PC-9 (cell line): Measurements from ENCODE around the gene DIP2C. TPM values are rescaled to one million over a fixed set of nuclear protein-coding genes. Genes with fewer than 3 reads are reported as not detected.

Source experiments
- BruUV-seq: library from RNA; stranded (reverse); fragments of 400-500 nt; replicated peaks from 2 replicates; lab custom pipeline; 2021; lab: Mats Ljungman, UMichigan
- CTCF ChIA-PET: fragments of 300-600 bp; sonication (Branson Sonifier 250); formaldehyde crosslinking; loops from one replicate; lab custom pipeline; 2022; ENCODE audit warnings: antibody characterized with exemption; lab: Charles Lee
- POLR2A ChIA-PET: fragments of 300-600 bp; sonication (Branson Sonifier 250); formaldehyde crosslinking; loops from one replicate; lab custom pipeline; 2022; ENCODE audit warnings: antibody characterized with exemption; ENCODE audit not compliant: unreplicated experiment; lab: Charles Lee
- DNase-seq, 2 experiments: peaks; one replicate each; pipeline versions ENCODE4 v3.0.0 to v3.0.0-alpha.2; 2015 to 2022; ENCODE audit warnings: mixed read lengths in 1 of 2
- H2AFZ ChIP-seq: fragments of 200-600 bp; sonication (generic); 2 replicates; pipeline ENCODE4 v1.8.1; 2017; ENCODE audit warnings: antibody characterized with exemption
- H3F3A ChIP-seq: fragments of 200-600 bp; sonication (generic); 2 replicates; pipeline ENCODE4 v1.8.1; 2017; ENCODE audit warnings: antibody characterized with exemption, mild to moderate bottlenecking, low read depth; ENCODE audit not compliant: insufficient read depth
- H3K27ac ChIP-seq: fragments of 200-600 bp; sonication (generic); 2 replicates; pipeline ENCODE4 v1.6.1; 2016; ENCODE audit warnings: mixed run types
- H3K27me3 ChIP-seq: fragments of 200-600 bp; sonication (generic); 2 replicates; pipeline ENCODE4 v1.6.1; 2016; ENCODE audit warnings: low read depth, mixed run types; ENCODE audit not compliant: insufficient read depth
- H3K36me3 ChIP-seq: fragments of 200-600 bp; sonication (generic); 2 replicates; pipeline ENCODE4 v1.6.1; 2016; ENCODE audit warnings: low read depth, mixed run types
- H3K4me1 ChIP-seq: fragments of 200-600 bp; sonication (generic); replicated peaks from 2 replicates; pipeline ENCODE4 v1.6.1; 2016; ENCODE audit warnings: mixed run types; ENCODE audit not compliant: insufficient read depth
- H3K4me2 ChIP-seq: fragments of 200-600 bp; sonication (generic); 2 replicates; pipeline ENCODE4 v1.6.1; 2017; ENCODE audit warnings: mixed run types
- H3K4me3 ChIP-seq: fragments of 200-600 bp; sonication (generic); 2 replicates; pipeline ENCODE4 v1.6.1; 2016; ENCODE audit warnings: mixed run types
- H3K79me2 ChIP-seq: fragments of 200-600 bp; sonication (generic); 2 replicates; pipeline ENCODE4 v1.6.1; 2017; ENCODE audit warnings: low read depth, mixed run types
- H3K9me2 ChIP-seq: fragments of 200-600 bp; sonication (generic); 2 replicates; pipeline ENCODE4 v1.8.1; 2017; ENCODE audit warnings: mild to moderate bottlenecking; ENCODE audit not compliant: insufficient read depth
- H3K9me3 ChIP-seq: fragments of 200-600 bp; sonication (generic); 2 replicates; pipeline ENCODE4 v1.8.1; 2016; ENCODE audit warnings: low read depth; ENCODE audit not compliant: insufficient read depth
- H4K20me1 ChIP-seq: fragments of 200-600 bp; sonication (generic); 2 replicates; pipeline ENCODE4 v1.8.1; 2017; ENCODE audit not compliant: insufficient read depth
- EZH2 ChIP-seq: fragments of 200-600 bp; sonication (generic); IDR thresholded peaks from 2 replicates; pipeline ENCODE4 v1.8.0; 2017; ENCODE audit warnings: antibody characterized with exemption, low read depth
- intact Hi-C: fragments of 100-400 bp; cut with micrococcal nuclease; formaldehyde crosslinking; loops from one replicate; pipeline ENCODE4 v1.10.0; 2022; ENCODE audit not compliant: unreplicated experiment
- total RNA-seq: library from RNA; stranded (reverse); gene quantifications from 2 replicates; pipeline ENCODE4 v1.2.3, GENCODE V29; 2021
- TF ChIP-seq, protein P1 (sequence below): fragments of 200-600 bp; sonication (generic); conservative IDR thresholded peaks from 2 replicates; pipeline ENCODE4 v1.6.1; 2017; ENCODE audit warnings: mixed run types, antibody characterized with exemption, mild to moderate bottlenecking, moderate library complexity

The DIP2C gene
- total RNA-seq, 1 experiment from 2014 or later: 0.83 TPM

DNA sequence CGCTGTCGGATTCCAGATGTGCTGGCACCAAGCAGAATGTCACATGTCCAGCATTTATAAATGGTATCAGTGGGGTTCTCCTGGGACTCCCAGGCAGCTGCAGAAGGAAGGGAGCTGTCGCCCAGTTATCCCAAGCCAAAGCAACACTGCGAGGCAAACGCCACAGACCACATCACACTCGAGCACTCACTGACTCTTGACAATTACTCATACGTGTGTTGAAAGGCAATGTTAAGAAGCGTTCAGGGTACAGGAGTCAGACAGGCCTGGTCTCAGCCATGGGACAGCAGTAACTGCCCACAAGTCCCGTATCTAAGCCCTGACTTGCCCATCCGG, 113.4 kb downstream of the DIP2C start:
- POLR2A ChIA-PET: no interaction called here
- Histone ChIP-seq H4K20me1 (no peaks in the 10 kb centered on the region), H3K79me2 (no peaks in the 10 kb centered on the region)

DNA sequence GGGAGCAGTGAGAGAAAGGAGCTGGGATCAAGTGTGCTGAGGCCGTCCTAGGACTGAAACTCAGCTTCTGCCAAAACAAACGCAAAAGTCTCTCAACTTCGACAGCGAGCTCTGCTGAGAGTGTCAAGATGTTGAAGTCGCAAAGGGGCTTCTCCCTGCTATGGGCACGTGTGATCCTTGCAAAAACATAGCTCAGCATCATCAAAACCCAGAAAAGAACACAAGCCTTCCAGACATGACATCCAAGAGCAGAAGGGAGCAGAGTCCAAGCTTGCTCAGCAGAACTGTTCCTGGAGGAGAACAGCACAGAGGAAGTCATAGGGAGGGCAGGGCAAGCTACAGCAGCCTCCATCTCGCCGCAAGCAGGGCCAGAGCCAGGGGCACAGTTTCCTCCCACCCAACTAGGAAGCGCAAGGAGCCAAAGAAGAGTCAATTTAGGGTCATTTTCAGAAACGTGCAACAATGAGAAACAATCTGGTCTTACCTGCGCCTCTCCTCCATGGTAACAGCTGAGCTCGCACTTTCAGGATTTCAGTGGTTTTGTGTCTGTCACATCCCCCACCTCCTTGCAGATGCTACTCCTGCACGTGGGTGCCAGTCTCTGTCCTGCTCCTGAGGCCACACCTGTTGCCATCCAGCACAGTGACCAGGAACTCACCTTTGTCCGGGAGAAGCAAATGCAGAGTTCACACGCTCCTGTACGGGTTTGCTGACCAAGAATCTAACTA, 113.9 kb downstream of the DIP2C start:
- 0 out of 2 replicates have a peak, but pooled peaks cover 4% of the 10 kb centered on the region for H3K9me3 ChIP-seq
- no TSS peak for BruUV-seq
- no peaks in the 10 kb centered on the region for H3K9me2 ChIP-seq
- no peak for TF ChIP-seq EZH2
- TF ChIP-seq, protein P1, sequence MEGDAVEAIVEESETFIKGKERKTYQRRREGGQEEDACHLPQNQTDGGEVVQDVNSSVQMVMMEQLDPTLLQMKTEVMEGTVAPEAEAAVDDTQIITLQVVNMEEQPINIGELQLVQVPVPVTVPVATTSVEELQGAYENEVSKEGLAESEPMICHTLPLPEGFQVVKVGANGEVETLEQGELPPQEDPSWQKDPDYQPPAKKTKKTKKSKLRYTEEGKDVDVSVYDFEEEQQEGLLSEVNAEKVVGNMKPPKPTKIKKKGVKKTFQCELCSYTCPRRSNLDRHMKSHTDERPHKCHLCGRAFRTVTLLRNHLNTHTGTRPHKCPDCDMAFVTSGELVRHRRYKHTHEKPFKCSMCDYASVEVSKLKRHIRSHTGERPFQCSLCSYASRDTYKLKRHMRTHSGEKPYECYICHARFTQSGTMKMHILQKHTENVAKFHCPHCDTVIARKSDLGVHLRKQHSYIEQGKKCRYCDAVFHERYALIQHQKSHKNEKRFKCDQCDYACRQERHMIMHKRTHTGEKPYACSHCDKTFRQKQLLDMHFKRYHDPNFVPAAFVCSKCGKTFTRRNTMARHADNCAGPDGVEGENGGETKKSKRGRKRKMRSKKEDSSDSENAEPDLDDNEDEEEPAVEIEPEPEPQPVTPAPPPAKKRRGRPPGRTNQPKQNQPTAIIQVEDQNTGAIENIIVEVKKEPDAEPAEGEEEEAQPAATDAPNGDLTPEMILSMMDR: no peak
- H3K79me2 ChIP-seq: no peaks in the 10 kb centered on the region
- DNase-seq: no peak
- no peaks in the 10 kb centered on the region for H3K36me3 ChIP-seq
- ChIA-PET POLR2A (no interaction called here), CTCF (no interaction called here)
- no peak overlapping the region for H3K4me3 ChIP-seq
- H4K20me1 ChIP-seq: no peaks in the 10 kb centered on the region
- intact Hi-C loops: no loop called here
- H3K4me2 ChIP-seq: no peak overlapping the region
- H3K27ac ChIP-seq: no peak overlapping the region
- no peak overlapping the region for H2AFZ ChIP-seq
- H3K27me3 ChIP-seq: peaks cover 64% of the 10 kb centered on the region
- no peaks in the 10 kb centered on the region for H3K4me1 ChIP-seq
- H3F3A ChIP-seq: peaks cover 15% of the 10 kb centered on the region; the same call in 1 of the 2 replicates

More for the DNA sequence above, 113.4 kb downstream of the DIP2C start:
- Histone ChIP-seq H3F3A (peaks cover 15% of the 10 kb centered on the region; the same call in 1 of the 2 replicates), H3K9me2 (no peaks in the 10 kb centered on the region), H3K4me3 (no peak overlapping the region), H3K9me3 (0 out of 2 replicates have a peak, but pooled peaks cover 4% of the 10 kb centered on the region), H3K36me3 (no peaks in the 10 kb centered on the region), H3K4me2 (no peak overlapping the region), H3K27me3 (peaks cover 59% of the 10 kb centered on the region), H3K27ac (no peak overlapping the region), H3K4me1 (no peaks in the 10 kb centered on the region), H2AFZ (no peak overlapping the region)
- intact Hi-C loops: no loop called here
- TF ChIP-seq, protein P1: no peak
- no peak for TF ChIP-seq EZH2
- no TSS peak for BruUV-seq
- CTCF ChIA-PET: no interaction called here
- no peak for DNase-seq

DNA sequence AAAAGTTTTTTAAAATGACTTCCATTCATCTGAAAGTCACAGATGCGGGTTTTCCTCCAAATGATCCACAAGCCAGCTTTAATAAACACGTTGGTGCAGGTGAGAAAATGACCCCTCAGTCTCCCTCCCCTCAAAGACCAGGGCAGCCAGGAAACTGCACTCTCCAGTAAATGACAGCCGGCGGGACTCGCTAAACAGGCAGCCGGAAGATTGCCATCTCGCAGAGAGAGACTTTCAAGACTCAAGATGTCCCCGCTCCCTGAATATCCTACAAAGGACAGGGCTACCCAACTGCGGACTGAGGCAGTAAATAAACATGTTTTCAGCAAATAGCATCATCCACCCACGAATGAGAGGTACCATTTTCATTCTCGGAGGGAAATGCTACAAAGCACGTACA, 116.8 kb downstream of the DIP2C start:
- intact Hi-C loops: no loop called here
- H4K20me1 ChIP-seq: no peaks in the 10 kb centered on the region
- DNase-seq: no peak

More for the DNA sequence above, 116.8 kb downstream of the DIP2C start:
- no peaks in the 10 kb centered on the region for H3K36me3 ChIP-seq
- no peaks in the 10 kb centered on the region for H3K9me2 ChIP-seq
- no peaks in the 10 kb centered on the region for H3K9me3 ChIP-seq
- H3K4me2 ChIP-seq: no peak overlapping the region
- CTCF ChIA-PET: no interaction called here
- no TSS peak for BruUV-seq
- peaks cover 67% of the 10 kb centered on the region for H3K27me3 ChIP-seq
- no peaks in the 10 kb centered on the region for H3K4me1 ChIP-seq
- H3F3A ChIP-seq: no peaks in the 10 kb centered on the region
- no peaks in the 10 kb centered on the region for H3K79me2 ChIP-seq
- TF ChIP-seq EZH2: no peak
- no peak overlapping the region for H3K27ac ChIP-seq
- no peak overlapping the region for H2AFZ ChIP-seq
- POLR2A ChIA-PET: no interaction called here
- no peak overlapping the region for H3K4me3 ChIP-seq
